ENCODE measurements around the gene PRR5.

Gene PRR5

GRCh38 chr22:44759001-44759400, 57.0 kb downstream of the PRR5 start:
- H3K4me3 ChIP-seq (ENCODE audit: low read depth, low read length): no peak overlapping the region
- H3K27ac ChIP-seq: no peak overlapping the region
- in situ Hi-C loops (cut with HindIII; ENCODE audit: low pct_ligation_motif_present, low sequenced_read_pairs): no loop called here
- no peak for DNase-seq
- no peak for TF ChIP-seq CTCF (IDR thresholded peaks at IDR 0.05; ENCODE audit: low read depth, low read length, missing control alignments)
- no peaks in the 10 kb centered on the region for H3K36me3 ChIP-seq (replicated peaks)
- H3K27me3 ChIP-seq (replicated peaks): peaks cover 10% of the 10 kb centered on the region

- H3K27ac ChIP-seq: no peak overlapping the region
- peaks cover 3% of the 10 kb centered on the region for H3K27me3 ChIP-seq (replicated peaks)
- H3K36me3 ChIP-seq (replicated peaks): no peaks in the 10 kb centered on the region
- DNase-seq: no peak
- no peak for TF ChIP-seq CTCF (IDR thresholded peaks at IDR 0.05; ENCODE audit: low read depth, low read length, missing control alignments)
- in situ Hi-C loops (cut with HindIII; ENCODE audit: low pct_ligation_motif_present, low sequenced_read_pairs): no loop called here
- no peak overlapping the region for H3K4me3 ChIP-seq (ENCODE audit: low read depth, low read length)
Measured at GRCh38 chr22:44759430-44760310, 57.7 kb downstream of the PRR5 start.

GRCh38 chr22:44760476-44760875, 58.5 kb downstream of the PRR5 start:
- Histone ChIP-seq H3K36me3 (replicated peaks) (no peaks in the 10 kb centered on the region), H3K27me3 (replicated peaks) (no peaks in the 10 kb centered on the region), H3K4me3 (ENCODE audit: low read depth, low read length) (no peak overlapping the region), H3K27ac (no peak overlapping the region)
- DNase-seq: no peak
- no peak for TF ChIP-seq CTCF (IDR thresholded peaks at IDR 0.05; ENCODE audit: low read depth, low read length, missing control alignments)
- in situ Hi-C loops (cut with HindIII; ENCODE audit: low pct_ligation_motif_present, low sequenced_read_pairs): no loop called here

GRCh38 chr22:44761025-44761424, 59.0 kb downstream of the PRR5 start:
- no peaks in the 10 kb centered on the region for H3K36me3 ChIP-seq (replicated peaks)
- no peak overlapping the region for H3K4me3 ChIP-seq (ENCODE audit: low read depth, low read length)
- H3K27ac ChIP-seq: no peak overlapping the region
- in situ Hi-C loops (cut with HindIII; ENCODE audit: low pct_ligation_motif_present, low sequenced_read_pairs): no loop called here
- no peaks in the 10 kb centered on the region for H3K27me3 ChIP-seq (replicated peaks)
- DNase-seq: no peak
- TF ChIP-seq CTCF (IDR thresholded peaks at IDR 0.05; ENCODE audit: low read depth, low read length, missing control alignments): no peak

GRCh38 chr22:44764373-44764772, 62.4 kb downstream of the PRR5 start:
- in situ Hi-C loops (cut with HindIII; ENCODE audit: low pct_ligation_motif_present, low sequenced_read_pairs): no loop called here

More at GRCh38 chr22:44764373-44764772, 62.4 kb downstream of the PRR5 start:
- no peaks in the 10 kb centered on the region for H3K27me3 ChIP-seq (replicated peaks)
- H3K27ac ChIP-seq: no peak overlapping the region
- no peak overlapping the region for H3K4me3 ChIP-seq (ENCODE audit: low read depth, low read length)
- no peak for TF ChIP-seq CTCF (IDR thresholded peaks at IDR 0.05; ENCODE audit: low read depth, low read length, missing control alignments)
- DNase-seq: no peak
- no peaks in the 10 kb centered on the region for H3K36me3 ChIP-seq (replicated peaks)
